Transverse colon (tissue), 4 donors: ENCODE data around the gene KAT2A.

Experiments
- CTCF ChIP-seq, 5 experiments: fragments of 200-600 bp in 3 of 5; fragments of 450-650 bp in 2 of 5; sonication (generic) in 3 of 5; IDR thresholded peaks; 1 replicate in 2 of 5; 2 replicates in 3 of 5; pipeline ENCODE4 v1.5.1; 2016 to 2017; ENCODE audit warnings: antibody characterized with exemption in 5 of 5, inconsistent platforms in 3 of 5, mild to moderate bottlenecking in 2 of 5, moderate library complexity in 1 of 5
- EP300 ChIP-seq: sonication (generic); formaldehyde crosslinking; IDR thresholded peaks from one replicate; pipeline ENCODE4 v1.6.1; 2017; ENCODE audit warnings: antibody characterized with exemption, low read depth
- POLR2A ChIP-seq: fragments of 450-650 bp; IDR thresholded peaks from one replicate; pipeline ENCODE4 v1.6.1; 2016; ENCODE audit warnings: antibody characterized with exemption, mild to moderate bottlenecking, moderate library complexity
- POLR2AphosphoS5 ChIP-seq, 3 donors: sonication (generic); formaldehyde crosslinking; IDR thresholded peaks; one replicate each; pipeline ENCODE4 v1.6.1; 2016; ENCODE audit warnings: antibody characterized with exemption in 3 of 3

GRCh38 chr17:42129109-42129837 is 8.1 kb upstream of the KAT2A start:
- no peak for TF ChIP-seq POLR2AphosphoS5 (IDR thresholded peaks at IDR 0.05)
- TF ChIP-seq CTCF (IDR thresholded peaks at IDR 0.05): no peak
- TF ChIP-seq POLR2A: no peak
- TF ChIP-seq EP300: no peak
